Activated CD8-positive, alpha-beta memory T cell treated with anti-CD3 and anti-CD28 coated beads for 48 hours (primary cell): ENCODE measurements around the gene SERINC4.

Experiments used
- DNase-seq, 3 experiments: peaks; one replicate each; pipeline ENCODE4 v3.0.0-alpha.2; 2020; ENCODE audit warnings: low read depth in 2 of 3, low spot score in 2 of 3

The SERINC4 gene

GRCh38 chr15:43799209-43799944 lies 643 bp downstream of the SERINC4 start:
- no peak for DNase-seq

DNA sequence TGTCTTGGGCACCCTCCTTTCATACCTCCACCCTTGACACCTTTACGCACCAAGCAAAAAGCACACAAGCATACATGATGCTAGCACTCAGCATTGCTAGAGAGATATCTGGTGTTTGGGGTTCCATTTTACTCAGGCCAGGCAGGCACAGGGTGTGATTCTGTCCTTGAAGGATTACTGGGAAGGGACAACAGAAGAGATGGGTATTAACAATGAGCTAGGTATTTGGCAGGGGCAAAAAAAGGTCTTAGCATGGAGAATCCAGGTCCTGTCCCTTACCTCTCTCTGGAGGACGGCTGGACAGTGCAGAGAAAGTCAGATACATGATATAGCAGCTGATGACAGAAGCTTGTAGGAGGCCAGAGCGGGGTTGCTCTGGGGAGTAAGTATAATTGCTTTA lies 3.5 kb downstream of the SERINC4 start:
- DNase-seq = no peak

- no peak for DNase-seq
Observed at GRCh38 chr15:43795997-43796396, 4.0 kb downstream of the SERINC4 start.

GRCh38 chr15:43795197-43795596 lies 4.8 kb downstream of the SERINC4 start:
- DNase-seq = no peak

DNA sequence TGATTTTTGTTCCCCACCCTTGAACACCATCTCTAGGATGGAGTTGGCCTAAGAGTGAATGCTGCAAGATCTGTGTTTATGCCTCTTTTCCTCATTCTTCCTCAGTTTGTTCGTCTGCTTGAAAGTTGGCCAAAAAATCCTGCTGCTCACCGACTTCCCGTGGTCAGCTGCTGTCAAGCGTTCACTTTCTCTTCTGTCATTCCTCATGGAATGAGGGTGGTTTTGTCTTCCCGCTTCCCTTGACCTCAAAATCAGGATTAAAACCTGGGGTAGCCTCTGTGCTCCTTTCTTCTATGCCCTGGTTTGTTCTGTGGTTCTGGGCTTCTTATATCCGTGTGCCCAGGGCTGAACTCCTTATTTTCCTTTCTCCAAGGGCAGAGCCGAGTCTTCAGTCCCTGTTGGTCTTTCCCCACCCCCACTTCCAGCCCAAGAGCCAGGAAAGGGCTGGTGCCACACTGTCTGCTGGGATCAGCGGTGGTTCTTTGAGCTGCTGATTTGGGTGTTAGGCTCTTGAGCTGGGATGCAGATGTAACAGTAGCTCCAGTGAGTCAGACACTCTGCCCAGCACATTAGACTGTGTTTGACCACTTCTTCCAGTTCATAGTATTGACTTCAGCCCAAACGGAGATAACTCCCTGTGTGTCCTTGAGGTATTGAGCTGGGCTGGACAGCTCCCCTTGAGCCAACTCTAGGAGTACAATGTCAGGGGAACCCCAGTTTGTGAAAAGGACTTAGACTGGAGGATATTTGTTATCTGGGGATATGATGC lies 5.6 kb downstream of the SERINC4 start:
- no peak for DNase-seq

DNA sequence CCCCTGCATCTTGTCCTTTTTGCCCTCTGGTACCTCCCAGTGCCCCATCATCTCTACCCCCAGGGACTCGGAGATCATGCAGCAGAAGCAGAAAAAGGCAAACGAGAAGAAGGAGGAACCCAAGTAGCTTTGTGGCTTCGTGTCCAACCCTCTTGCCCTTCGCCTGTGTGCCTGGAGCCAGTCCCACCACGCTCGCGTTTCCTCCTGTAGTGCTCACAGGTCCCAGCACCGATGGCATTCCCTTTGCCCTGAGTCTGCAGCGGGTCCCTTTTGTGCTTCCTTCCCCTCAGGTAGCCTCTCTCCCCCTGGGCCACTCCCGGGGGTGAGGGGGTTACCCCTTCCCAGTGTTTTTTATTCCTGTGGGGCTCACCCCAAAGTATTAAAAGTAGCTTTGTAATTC lies 6.4 kb downstream of the SERINC4 start:
- DNase-seq = no peak

DNA sequence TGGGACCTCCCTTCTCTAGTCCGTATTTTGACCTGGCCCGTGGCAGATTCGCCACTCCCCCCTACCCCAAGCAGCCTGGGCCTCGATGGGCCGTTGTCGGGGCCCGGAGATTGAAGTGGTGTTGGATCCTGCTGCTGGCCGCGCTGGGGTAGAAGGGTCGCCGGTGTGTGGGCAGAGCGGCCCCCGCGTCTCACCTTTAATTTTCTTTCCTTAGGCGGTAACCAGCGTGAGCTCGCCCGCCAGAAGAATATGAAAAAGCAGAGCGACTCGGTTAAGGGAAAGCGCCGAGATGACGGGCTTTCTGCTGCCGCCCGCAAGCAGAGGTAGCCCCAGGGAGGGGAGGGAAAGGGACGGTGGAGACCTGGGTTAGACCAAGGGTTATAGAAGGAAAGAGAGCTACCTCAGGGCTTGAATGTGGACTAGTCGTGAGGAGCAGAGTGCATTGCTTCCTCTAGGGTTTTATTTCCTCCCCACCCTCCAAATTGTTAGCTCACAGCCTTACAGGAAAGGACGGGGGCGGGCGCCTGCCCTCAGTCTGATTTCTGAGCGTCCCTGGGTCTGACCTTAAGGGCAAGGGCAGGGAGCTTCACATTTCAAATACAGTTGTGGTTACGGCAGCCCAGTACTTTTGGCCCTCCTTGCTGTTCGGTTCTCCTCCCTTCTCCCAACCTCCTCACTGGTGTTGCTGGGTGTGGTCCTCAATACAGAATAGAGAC lies 7.1 kb downstream of the SERINC4 start:
- DNase-seq = peak in 1 of 3 experiments; percentile 13

- peak; percentile 95 to 100 (median 99) for DNase-seq
Observed at GRCh38 chr15:43791993-43792760, 7.8 kb downstream of the SERINC4 start, which contains the start of gene SERF2. SERF2 (plus strand) TSS chr15:43792320; CDS start chr15:43792377, 57 bp downstream.

GRCh38 chr15:43789409-43789808 lies 10.6 kb downstream of the SERINC4 start:
- DNase-seq = no peak

- DNase-seq = no peak
Observed at GRCh38 chr15:43779016-43779415, 21.0 kb downstream of the SERINC4 start.

DNA sequence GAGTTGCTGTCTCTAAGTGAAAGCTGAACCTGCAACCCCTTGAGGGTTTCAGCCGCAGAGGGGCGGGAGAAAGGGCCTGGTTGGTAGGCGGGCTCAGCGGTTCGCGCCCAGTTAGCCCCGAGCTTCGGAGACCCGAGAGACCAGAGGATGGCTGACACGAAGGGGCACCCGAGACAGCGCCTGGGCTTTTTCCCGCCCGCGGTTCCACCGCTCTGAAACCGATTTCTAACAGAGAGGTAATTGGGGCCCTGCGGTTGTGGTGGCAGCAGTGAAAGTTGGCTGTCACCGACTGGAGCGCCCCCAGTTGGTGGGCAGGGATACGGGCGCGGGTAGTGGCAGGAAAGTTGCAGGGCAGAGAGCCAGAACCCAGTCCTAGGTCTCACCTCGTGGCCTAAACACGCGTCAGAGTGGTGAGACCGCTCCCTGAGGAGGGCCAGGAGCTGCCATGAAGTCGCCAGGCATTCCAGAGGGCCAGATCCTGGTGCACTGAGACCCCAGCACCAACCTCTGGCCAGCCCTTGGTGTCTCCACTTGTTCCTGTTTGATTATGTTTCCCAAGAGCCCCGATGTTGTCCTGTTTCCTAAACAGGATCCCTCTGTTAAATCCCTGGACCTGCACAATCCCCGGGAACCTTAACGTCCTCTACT lies 22.6 kb downstream of the SERINC4 start:
- peak; percentile 71 to 80 (median 79) for DNase-seq

DNA sequence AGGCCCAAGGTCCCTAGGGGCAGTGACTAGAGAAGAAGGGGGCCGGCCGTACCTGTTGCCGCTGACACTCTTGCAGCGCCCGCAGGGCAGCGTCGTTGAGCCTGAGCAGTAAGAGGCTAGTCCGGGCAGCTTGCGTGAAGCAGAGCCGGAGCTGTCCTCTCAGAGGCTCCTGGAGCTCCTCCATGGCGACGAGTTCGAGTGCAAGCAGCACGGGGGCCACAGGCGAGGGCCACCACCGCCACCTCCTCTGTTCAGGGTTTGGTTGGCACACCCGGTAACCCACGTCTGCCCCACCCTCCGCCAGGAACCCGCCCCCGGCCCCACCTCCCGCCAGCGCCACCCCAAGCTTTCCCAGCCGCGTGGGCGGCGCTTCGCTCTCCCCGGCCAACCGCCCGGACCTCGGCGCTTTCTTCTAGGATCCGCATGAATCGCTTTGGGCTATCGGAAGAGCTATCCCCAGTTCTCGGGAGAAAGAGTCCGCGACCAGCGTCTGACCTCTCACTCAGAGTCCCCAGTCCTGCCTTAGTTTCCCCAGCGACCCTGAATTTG lies 23.2 kb downstream of the SERINC4 start, which contains the start of gene ELL3:
Gene ELL3 (minus strand): TSS at position 249 of the 549 bp plus-strand sequence. CDS start 65 bp downstream, at position 184.
- peak; percentile 52 to 65 (median 64) for DNase-seq

DNA sequence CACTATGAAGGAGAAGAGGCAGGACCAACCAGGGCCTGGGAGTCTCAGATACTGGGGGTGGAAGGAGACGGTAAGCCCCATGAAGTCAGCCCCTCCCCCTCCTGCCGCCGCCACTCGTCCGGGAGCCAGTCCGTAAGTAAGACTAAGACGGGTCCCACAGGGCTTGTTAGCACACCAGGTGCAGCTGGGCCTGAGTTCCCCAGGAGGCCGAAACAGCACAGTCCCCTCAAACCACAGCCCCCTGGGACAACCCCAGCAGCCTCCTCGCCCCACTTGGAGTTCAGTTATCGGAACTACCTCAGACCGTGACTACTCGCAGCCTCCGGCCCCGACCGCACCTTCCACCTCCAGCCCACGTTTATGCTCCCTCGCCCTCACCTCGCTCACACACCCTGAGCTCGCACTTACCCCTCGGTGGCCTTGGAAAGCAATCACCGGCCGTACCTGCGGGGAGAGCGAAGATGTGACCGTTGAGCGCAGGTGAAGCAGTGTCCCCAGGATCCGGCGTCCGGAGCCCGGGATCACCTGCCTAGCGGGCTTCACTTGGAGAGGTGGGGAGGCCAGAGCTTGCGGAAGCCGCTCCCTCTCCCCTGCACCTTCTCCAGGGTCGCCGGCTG lies 23.8 kb downstream of the SERINC4 start:
- no peak for DNase-seq

GRCh38 chr15:43775411-43775965 lies 24.5 kb downstream of the SERINC4 start:
- no peak for DNase-seq

DNA sequence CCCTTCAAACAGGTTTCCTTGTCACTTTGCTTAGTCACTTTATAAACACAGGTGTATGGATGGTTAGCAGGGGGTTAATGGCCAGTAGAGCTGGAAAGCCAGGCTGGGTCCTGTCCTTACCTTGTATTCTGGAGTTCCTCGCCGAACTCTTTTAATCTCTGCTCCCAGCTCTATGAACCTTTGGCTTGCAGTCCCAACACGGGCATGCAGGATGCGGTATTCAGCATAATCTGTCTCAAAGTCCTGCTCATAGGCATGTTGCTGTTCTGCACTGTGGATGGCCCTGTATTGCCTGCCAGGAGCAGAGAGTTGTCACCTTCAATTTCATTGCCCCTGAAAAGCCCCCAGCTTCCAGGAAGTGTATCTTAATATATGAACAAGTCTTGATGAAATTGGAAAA lies 26.0 kb downstream of the SERINC4 start:
- no peak for DNase-seq

DNA sequence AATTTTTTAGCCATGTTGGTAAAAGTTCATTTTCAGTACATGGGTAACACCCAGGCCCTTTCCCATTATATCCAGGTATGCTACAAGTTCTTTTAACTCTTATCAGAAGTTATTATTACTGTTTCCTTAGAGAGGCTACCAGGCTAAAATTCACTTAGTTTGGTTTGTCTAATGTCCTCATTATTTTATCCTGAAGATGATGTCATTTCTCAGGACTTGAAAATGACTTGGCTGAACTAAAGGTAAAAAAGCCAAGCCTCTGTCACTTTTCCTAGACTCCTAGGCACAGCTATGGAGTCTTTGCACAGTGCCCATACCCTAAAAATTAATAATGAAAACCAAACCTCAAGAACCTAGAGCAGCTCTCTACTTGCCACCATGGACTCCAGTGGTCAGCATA lies 27.4 kb downstream of the SERINC4 start:
- DNase-seq = no peak

GRCh38 chr15:43771816-43772215 lies 28.2 kb downstream of the SERINC4 start:
- no peak for DNase-seq

- DNase-seq = no peak
Observed at GRCh38 chr15:43769584-43770228, 30.3 kb downstream of the SERINC4 start.
